GM18861 (cell line): Measurements from ENCODE around the gene UPF1.
"Not testable (repeated sequence)": the region's sequence is repeated elsewhere in the genome, so short reads cannot be mapped to it uniquely, and the experiment has no call there.

Source experiments
- ATAC-seq: cut with Tn5 transposase; IDR thresholded peaks from one replicate; pipeline ENCODE4 v1.9.1; 2021; ENCODE audit not compliant: unreplicated experiment

UPF1 gene

GRCh38 chr19:18897094-18898029, 65.6 kb downstream of the UPF1 start:
- no peak for ATAC-seq

DNA sequence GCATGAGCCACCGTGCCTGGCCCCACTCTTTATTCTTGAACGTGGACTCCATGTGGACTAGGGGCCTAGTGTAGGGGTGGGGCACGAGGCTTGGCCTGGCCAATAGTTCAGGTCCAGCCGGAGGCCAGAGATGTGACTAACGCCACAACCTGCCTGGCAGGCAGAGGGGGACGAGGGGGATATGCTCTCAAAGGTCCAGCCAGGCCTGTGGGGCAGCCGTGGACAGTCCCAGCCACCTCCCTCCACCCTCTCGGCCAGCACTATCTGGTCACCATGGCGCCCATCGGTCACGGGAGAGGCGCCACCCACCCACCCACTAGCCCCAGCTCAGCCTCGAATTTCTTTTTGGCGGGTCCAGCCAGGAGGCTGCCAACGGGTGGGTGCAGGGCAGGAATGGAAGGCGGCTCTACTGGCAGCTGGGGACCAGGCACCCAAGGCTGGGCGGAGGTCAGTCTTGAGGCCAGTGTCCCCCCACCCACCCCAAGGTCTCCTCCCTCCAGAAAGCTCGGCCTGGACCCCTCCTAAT, 66.4 kb downstream of the UPF1 start:
- ATAC-seq, result no peak

DNA sequence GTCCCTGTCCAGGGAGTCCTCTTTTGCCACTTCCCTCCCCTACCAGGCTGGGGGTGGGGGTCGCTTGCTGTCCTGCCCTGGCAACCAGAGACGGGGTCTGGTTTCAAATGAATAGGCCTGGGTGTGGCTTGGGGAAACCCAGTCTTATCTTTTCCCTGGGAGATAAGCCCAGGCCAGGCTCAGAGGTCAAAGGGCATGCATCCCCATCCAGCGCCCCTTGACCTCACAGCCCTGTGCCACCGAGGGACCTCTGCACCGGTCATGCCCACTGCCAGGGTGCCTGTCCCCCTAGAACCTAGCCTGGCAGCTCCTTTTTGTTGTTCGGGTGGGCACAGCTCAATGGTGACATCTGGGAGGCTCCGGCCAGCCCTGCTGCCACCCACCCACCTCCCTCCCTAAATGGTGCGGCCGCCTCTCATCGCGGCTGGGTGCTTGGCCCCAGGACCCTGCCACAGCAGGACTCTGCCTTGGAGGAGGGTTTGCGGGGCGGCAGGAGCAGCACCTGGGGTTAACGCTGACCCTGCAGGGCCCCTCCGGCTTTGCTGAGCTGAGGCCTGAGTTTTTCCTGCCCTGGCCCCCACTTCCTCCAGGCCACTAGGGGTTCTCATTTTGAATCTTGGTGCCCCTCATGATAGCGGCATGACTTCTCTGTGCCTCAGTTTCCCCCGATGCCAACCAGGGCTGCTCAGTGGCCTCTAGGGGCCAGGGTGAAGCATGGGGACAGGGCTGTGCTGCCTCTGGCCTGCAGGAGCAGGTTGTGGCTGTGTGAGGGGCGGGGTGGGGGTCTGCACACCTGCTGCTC, 67.0 kb downstream of the UPF1 start:
- no peak for ATAC-seq

DNA sequence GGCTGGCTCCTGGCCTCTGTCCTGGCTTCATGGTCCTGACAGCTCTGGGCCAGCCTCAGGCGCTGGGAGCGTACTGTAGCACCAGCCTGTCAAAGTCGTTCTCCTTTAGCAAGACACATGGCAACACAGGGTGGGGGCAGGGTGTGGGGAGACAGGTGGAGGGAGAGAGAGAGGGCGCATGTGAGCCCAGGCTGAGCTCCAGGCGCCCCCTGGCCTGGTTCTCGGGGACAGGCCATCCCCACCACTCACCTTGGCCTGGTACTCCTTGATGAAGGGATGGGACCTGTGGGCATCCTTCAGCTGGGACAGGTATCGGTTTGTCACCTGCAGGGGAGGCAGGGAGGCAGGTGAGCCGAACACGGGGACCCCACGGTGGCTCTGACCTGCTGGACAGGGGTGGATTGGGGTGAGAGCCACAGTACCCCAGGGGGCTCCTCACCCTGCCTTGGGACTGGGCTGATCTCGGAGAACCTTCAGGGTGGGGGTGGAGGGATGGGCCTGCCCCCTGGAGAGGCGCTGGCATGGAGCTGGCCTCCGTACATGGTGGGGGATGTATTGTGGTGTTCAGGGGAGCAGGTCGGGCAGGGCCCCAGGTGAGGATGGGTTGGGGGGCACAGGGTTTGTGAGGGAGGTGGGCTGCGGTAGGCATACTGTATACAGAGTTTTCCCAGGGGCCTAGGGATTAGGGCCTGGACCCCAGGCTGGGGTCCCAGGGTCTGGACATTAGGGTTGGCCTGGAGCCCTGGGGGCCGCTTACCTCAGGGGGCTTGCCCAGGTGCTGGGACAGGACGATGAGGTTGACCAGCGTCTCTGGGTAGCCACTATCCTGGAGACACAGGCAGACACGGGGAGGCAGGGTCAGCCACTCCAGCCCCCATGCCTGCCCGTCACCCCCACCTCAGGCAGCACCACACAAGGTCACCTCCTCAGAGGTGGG, 68.1 kb downstream of the UPF1 start:
- no peak for ATAC-seq

GRCh38 chr19:18900700-18901481, 69.1 kb downstream of the UPF1 start:
- ATAC-seq, result no peak

DNA sequence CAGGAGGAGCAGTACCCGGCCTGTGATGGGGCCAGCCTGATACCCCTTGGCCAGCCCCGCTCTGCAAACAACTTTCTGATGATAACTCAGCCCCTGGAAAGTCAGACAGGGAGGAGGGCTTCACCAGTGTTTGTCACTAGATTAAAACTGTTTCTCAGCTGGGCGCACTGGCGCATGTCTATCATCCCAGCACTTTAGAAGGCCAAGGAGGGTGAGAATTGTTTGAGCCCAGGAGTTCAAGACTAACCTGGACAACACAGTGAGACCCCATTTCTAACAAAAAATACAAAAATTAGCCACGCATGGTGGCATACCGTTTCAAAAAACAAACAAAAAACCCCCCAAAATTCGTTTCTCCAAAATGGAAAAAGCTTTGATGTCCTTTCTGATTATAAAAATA, 69.7 kb downstream of the UPF1 start:
- ATAC-seq, result no peak

GRCh38 chr19:18902519-18902918, 70.8 kb downstream of the UPF1 start:
- ATAC-seq, result not testable (repeated sequence)

- no peak for ATAC-seq
These were observed 71.6 kb downstream of the UPF1 start for GRCh38 chr19:18903156-18904037.

- no peak for ATAC-seq
These were observed 72.7 kb downstream of the UPF1 start for GRCh38 chr19:18904334-18905057.

- no peak for ATAC-seq
These were observed 73.3 kb downstream of the UPF1 start for GRCh38 chr19:18905058-18905456.

GRCh38 chr19:18905513-18906236, 73.9 kb downstream of the UPF1 start:
- ATAC-seq, result no peak

DNA sequence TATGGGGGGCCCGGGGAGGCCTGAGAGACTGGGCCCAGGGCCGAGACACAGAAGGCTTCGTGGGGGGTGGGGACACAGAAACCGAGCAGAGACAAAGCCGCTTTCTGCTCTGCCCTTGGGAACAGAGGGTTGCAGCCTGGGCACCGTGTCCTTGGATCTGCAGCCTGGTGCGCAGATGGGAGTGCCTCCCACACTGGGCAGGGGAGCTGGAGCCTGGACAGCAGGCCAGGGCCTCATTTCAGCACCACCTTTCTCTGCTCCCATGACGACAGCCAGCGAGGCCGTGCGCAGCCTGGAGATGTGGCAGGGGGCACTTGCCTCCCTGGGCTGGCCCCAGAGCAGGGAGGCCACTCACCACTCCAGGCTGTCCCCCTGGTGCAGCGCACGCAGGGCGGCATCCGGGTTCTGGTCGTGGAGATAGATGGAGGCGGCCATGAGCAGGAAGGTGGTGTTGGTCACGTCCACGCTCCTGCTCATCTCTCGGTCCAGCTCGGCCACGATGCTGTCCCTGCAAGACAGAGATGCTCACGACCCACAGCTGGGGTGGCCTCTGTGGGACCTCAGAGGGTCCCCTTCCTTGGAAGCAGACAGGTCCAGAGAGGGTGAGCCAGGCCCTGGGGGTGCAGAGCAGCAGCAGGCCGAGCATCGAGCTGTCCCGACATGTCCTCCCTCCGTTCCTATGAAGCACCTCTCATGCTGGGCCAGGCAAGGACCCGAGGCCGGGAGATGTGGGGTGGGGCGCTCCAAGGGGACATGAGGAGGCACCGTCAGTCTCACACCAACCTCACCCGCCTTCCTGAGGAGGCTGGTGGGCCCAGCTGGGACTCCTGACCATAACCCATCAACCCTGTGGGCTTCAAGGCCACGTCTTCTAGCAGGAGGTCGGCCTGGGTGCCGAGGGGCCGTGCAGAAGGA, 75.1 kb downstream of the UPF1 start:
- no peak for ATAC-seq

DNA sequence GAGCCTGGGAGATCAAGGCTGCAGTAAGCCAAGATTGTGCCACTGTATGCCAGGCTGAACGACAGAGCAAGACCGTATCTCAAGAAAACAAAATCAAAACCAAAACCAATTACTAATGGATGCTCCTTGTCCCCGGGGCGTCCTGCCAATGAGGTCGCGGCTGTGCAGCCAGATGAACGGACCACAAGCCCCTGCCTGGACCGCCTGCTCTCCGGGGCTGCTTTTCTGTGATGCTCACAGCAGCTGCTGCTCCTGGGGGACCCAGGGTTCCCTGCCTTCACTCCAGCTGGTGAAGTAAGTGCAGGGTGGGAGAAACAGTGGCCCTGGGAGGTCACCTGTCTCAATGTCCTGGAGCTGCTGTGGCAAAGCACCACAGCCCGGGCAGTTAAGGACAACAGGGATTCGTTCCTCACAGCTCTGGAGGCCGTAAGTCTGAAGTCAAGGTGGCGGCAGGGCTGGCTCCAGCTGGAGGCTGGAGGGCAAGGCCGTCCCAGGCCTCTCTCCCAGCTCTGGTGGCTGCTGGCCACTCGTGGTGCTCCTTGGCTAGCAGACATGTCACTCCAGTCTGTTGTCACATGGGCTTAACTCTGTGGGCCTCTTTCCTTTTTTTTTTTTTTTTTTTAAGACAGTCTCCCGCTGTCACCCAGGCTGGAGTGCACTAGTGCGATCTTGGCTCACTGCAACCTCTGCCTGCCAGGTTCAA, 77.3 kb downstream of the UPF1 start:
- ATAC-seq, result no peak

GRCh38 chr19:18910010-18910409, 78.3 kb downstream of the UPF1 start:
- no peak for ATAC-seq

GRCh38 chr19:18910801-18911436, 79.2 kb downstream of the UPF1 start:
- no peak for ATAC-seq
